Activated CD4-positive, alpha-beta T cell treated with anti-CD3 and anti-CD28 coated beads for 36 hours (primary cell): ENCODE results near the gene DIRAS1. TPM values are rescaled to one million over a fixed set of nuclear protein-coding genes. Genes with fewer than 3 reads are reported as not detected.
"Not testable (repeated sequence)": the region's sequence is repeated elsewhere in the genome, so short reads cannot be mapped to it uniquely, and the experiment has no call there.

ENCODE experiments used
- ATAC-seq: fragments of 200-7000 bp; cut with Tn5 transposase; one replicate; pipeline ENCODE4 v1.10.0; 2021; ENCODE audit warnings: mild to moderate bottlenecking, moderate library complexity
- CTCF ChIA-PET: fragments of 350-600 bp; sonication (Branson Sonifier 250); formaldehyde crosslinking; loops from one replicate; lab custom pipeline; 2021; ENCODE audit warnings: antibody characterized with exemption; lab: Charles Lee
- POLR2A ChIA-PET: fragments of 350-600 bp; sonication (Branson Sonifier 250); formaldehyde crosslinking; loops from one replicate; lab custom pipeline; 2021; ENCODE audit warnings: antibody characterized with exemption, inconsistent platforms; lab: Charles Lee
- DNase-seq: peaks from one replicate; pipeline ENCODE4 v3.0.0-alpha.2; 2020
- H3K27ac Mint-ChIP-seq: one replicate; pipeline ENCODE4 v1.8.0; 2021; ENCODE audit warnings: mixed read lengths
- H3K27me3 Mint-ChIP-seq: one replicate; pipeline ENCODE4 v1.8.0; 2021; ENCODE audit warnings: mixed read lengths
- H3K36me3 Mint-ChIP-seq: one replicate; pipeline ENCODE4 v1.8.0; 2021; ENCODE audit warnings: low read depth, mixed read lengths
- H3K4me1 Mint-ChIP-seq: one replicate; pipeline ENCODE4 v1.8.0; 2021; ENCODE audit warnings: mixed read lengths
- H3K4me3 Mint-ChIP-seq: one replicate; pipeline ENCODE4 v1.8.0; 2021; ENCODE audit warnings: mild to moderate bottlenecking, moderate library complexity, mixed read lengths
- H3K9me3 Mint-ChIP-seq: one replicate; pipeline ENCODE4 v1.8.0; 2021; ENCODE audit warnings: low read depth, mixed read lengths
- intact Hi-C, 2 experiments: fragments of 100-400 bp; cut with DNase I in 1 of 2; cut with micrococcal nuclease in 1 of 2; formaldehyde crosslinking; loops; one replicate each; pipeline versions ENCODE4 v1.14.2 to v1.15.1; 2022 to 2024; cut with DNase I, micrococcal nuclease
- total RNA-seq, 2 experiments: library from RNA; stranded (reverse); gene quantifications; one replicate each; pipeline ENCODE4 v1.2.3, GENCODE V29; 2021

DIRAS1 gene
- total RNA-seq, 2 experiments from 2014 or later = 0.21 to 0.33 TPM

DNA sequence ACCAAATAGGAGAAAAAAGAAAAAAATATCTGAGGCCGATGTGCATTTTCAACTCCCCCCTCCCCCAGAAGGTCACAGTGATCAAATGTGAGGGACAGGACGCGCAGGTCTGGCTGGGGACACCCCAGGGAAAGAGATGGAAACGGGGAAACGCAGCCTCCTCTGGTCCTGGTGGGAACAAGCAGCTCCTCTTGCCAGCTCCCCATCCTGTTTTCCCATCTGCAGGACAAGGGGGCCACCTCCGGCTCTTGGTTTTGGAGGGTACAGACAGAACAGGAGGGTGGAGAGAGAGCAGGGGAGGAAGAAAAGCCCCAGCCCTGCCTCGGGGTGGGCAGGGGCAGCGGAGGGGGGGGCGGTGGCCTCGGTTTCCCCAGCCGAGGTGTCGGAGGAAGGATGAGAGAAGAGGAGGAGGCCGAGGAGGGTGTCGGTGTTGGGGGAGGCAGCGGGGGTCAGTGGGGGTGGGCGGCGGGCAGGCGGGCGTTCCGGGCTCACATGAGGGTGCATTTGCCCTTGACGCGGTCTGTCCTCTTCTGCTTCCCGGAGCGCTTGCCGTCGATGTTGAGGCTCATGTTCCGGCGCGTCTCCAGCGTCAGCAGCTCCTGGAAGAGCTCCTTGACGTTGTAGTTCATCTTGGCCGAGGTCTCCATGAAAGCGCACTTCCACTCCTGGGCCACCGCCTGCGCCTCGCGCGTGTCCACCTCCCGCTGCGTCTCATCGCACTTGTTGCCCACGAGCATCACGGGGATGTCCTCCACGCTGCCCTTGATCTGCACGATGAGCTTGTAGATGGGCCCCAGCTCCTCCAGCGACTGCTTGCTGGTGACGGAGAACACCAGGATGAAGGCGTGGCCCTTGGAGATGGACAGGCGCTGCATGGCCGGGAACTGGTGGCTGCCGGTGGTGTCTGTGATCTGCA, 4.2 kb downstream of the DIRAS1 start:
- intact Hi-C loops = no loop called here
- Mint-ChIP-seq H3K4me3 (no peak overlapping the region), H3K9me3 (peaks cover 10% of the 10 kb centered on the region), H3K4me1 (peaks cover 3% of the 10 kb centered on the region), H3K36me3 (peaks cover 3% of the 10 kb centered on the region), H3K27ac (no peak overlapping the region), H3K27me3 (peaks cover 15% of the 10 kb centered on the region)
- ChIA-PET CTCF (no interaction called here), POLR2A (no interaction called here)
- ATAC-seq (no peak), DNase-seq (no peak)

DNA sequence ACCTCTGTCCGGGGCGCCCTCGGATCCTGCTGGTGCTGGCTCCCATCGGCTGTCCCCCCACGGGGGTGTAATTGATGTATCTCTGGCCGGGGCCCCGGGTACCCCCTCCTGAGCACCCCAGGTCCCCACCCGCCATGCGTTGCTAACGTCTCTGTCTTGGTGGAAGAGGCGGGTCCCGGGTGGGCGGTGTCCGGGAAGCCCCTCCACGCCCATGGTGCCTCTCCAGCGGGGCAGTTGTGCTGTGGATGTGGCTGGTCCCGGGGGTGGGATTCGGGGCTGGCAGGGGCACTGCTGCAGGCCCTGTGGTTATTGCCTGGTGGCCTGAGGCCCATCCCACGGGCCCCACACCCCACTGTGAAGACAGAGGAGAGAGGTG, 4.9 kb downstream of the DIRAS1 start:
- Mint-ChIP-seq H3K4me3 (no peak overlapping the region), H3K27me3 (peaks cover 10% of the 10 kb centered on the region), H3K27ac (no peak overlapping the region), H3K36me3 (peaks cover 3% of the 10 kb centered on the region), H3K9me3 (peaks cover 10% of the 10 kb centered on the region), H3K4me1 (peaks cover 3% of the 10 kb centered on the region)
- no peak for ATAC-seq
- intact Hi-C loops = no loop called here
- DNase-seq = no peak
- POLR2A ChIA-PET = no interaction called here
- CTCF ChIA-PET = no interaction called here

DNA sequence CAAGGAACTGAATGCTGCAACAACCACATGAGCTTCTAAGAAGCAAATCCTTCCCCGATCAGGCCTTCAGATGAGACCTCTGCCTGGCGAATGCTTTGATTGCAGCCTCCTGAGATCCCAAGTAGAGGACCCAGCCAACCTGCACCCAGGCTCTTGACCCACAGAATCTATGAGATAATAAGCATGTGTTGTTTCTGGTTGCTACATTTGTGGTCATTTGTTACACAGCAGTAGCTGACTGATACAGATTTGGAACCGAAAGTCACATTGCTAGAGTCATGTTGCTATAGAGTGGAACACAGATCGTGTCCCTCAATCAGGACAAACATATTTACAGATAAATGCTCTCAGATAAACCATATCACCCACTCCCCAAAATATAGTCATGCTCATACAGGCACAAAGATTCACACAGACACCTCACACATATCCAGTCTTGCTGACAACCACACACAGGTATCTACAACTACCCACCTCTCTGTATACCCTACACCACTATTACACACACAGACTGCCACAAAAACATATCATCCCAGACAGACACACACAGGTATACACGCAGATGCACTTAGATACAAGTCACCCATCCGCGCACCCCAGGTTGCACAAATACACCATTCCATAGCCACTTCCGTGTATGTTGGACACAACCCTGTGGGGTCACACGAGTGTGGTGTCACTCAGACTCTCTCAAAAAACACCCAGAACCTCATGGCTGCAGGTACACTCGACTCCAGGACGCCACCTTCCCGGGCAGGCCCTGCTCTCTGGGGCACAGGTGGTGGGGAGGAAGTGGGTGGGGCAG, 5.5 kb downstream of the DIRAS1 start:
- H3K9me3 Mint-ChIP-seq = peaks cover 10% of the 10 kb centered on the region
- peaks cover 10% of the 10 kb centered on the region for H3K27me3 Mint-ChIP-seq
- peaks cover 3% of the 10 kb centered on the region for H3K36me3 Mint-ChIP-seq
- CTCF ChIA-PET = no interaction called here
- intact Hi-C loops = no loop called here
- DNase-seq = no peak
- H3K27ac Mint-ChIP-seq = no peak overlapping the region
- no peak for ATAC-seq
- H3K4me1 Mint-ChIP-seq = peaks cover 5% of the 10 kb centered on the region
- no peak overlapping the region for H3K4me3 Mint-ChIP-seq
- POLR2A ChIA-PET = no interaction called here

DNA sequence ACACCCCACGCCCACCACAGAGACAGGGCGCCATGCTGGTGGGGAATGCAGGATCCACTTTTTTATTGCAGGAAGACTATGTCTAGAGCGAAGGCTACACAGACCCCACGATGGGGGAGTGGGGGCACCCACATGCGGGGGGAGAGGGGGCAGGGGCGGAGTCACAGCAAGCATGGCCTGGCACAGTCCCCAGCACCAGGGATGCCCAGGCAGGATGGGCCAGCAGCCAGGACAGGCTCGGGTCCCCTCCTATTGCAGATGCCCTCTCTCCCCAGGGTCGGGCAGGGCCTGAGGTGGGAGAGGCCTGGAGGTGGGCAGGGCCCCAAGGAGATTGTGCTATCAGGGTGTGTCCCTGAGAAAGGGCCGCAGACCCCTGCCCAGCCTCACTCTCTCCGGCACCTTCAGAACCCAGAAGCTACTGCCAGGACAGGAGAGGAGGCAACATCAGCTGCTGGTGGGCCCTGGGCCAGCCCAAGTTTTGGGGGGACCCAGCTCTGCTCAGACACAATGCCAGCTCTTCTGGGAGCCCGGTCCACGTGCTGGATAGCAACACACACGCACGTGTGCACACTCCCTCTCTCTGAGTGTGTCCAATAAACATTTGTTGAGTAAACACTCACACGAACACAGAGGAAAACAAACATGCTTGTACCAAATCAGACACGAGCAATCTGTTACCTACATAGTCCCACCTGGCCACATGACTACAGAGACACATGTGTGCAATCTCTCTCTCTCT, 6.5 kb downstream of the DIRAS1 start:
- intact Hi-C loops = no loop called here
- peaks cover 7% of the 10 kb centered on the region for H3K27me3 Mint-ChIP-seq
- H3K9me3 Mint-ChIP-seq = peaks cover 10% of the 10 kb centered on the region
- H3K36me3 Mint-ChIP-seq = peaks cover 3% of the 10 kb centered on the region
- POLR2A ChIA-PET = no interaction called here
- no peak for DNase-seq
- CTCF ChIA-PET = interaction anchor here (0.5 kb wide), 1 partner anchor 44 kb away, joined by 3 read pairs; no protein-coding TSS in a partner anchor
- H3K27ac Mint-ChIP-seq = no peak overlapping the region
- ATAC-seq = no peak
- no peak overlapping the region for H3K4me3 Mint-ChIP-seq
- H3K4me1 Mint-ChIP-seq = peaks cover 3% of the 10 kb centered on the region

DNA sequence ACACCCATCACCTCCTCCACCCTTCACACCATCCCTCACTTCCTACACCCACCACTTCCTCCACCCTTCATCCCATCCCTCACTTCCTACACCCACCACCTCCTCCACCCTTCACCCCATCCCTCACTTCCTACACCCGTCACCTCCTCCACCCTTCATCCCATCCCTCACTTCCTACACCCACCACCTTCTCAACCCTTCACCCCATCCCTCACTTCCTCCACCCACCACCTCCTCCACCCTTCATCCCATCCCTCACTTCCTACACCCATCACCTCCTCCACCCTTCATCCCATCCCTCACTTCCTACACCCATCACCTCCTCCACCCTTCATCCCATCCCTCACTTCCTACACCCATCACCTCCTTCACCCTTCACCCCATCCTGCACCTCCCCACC, 7.1 kb downstream of the DIRAS1 start:
- not testable (repeated sequence) for H3K27ac Mint-ChIP-seq

DNA sequence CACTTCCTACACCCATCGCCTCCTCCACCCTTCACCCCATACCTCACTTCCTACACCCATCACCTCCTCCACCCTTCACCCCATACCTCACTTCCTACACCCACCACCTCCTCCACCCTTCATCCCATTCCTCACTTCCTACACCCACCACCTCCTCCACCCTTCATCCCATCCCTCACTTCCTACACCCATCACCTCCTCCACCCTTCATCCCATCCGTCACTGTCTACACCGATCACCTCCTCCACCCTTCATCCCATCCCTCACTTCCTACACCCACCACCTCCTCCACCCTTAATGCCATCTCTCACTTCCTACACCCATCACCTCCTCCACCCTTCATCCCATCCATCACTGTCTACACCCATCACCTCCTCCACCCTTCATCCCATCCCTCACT, 8.0 kb downstream of the DIRAS1 start:
- H3K9me3 Mint-ChIP-seq = peaks cover 10% of the 10 kb centered on the region
- H3K36me3 Mint-ChIP-seq, POLR2A ChIA-PET, H3K4me3 Mint-ChIP-seq, H3K4me1 Mint-ChIP-seq, H3K27ac Mint-ChIP-seq, ATAC-seq, DNase-seq, intact Hi-C loops, H3K27me3 Mint-ChIP-seq: not testable (repeated sequence)
- CTCF ChIA-PET = interaction anchor here (0.6 kb wide), 1 partner anchor 401 kb away, joined by 3 read pairs; no protein-coding TSS in a partner anchor

More for the DNA sequence above, 7.1 kb downstream of the DIRAS1 start:
- H3K9me3 Mint-ChIP-seq = peaks cover 10% of the 10 kb centered on the region
- H3K4me3 Mint-ChIP-seq, intact Hi-C loops, ATAC-seq, POLR2A ChIA-PET, CTCF ChIA-PET, H3K36me3 Mint-ChIP-seq, H3K4me1 Mint-ChIP-seq, H3K27me3 Mint-ChIP-seq, DNase-seq: not testable (repeated sequence)

DNA sequence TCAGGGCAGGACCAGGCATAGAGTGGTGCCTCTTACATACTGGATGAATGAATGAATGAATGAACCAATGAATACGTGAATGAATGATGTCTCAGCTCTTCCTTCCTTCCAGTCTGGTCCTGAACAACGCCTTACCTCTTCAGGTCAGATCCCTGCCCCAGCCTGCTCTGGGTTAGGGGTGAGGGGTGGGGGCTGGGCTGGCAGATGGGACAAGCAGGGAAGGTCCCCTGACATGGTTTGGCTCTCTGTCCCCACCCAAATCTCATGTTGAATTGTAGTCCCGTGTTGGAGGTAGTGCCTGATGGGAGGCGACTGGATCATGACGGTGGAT, 9.3 kb downstream of the DIRAS1 start:
- Mint-ChIP-seq H3K4me1 (peaks cover 2% of the 10 kb centered on the region), H3K27ac (no peak overlapping the region), H3K36me3 (peaks cover 3% of the 10 kb centered on the region), H3K4me3 (no peak overlapping the region), H3K9me3 (peaks cover 10% of the 10 kb centered on the region), H3K27me3 (peaks cover 3% of the 10 kb centered on the region)
- intact Hi-C loops = no loop called here
- ChIA-PET CTCF (no interaction called here), POLR2A (no interaction called here)
- ATAC-seq (no peak), DNase-seq (no peak)

- Mint-ChIP-seq H3K36me3 (peaks cover 3% of the 10 kb centered on the region), H3K27ac (no peak overlapping the region), H3K9me3 (peaks cover 10% of the 10 kb centered on the region), H3K4me1 (peaks cover 2% of the 10 kb centered on the region), H3K4me3 (no peak overlapping the region), H3K27me3 (peaks cover 3% of the 10 kb centered on the region)
- intact Hi-C loops = no loop called here
- POLR2A ChIA-PET = no interaction called here
- ATAC-seq (no peak), DNase-seq (no peak)
- CTCF ChIA-PET = no interaction called here
Observed at GRCh38 chr19:2711172-2711874, 9.8 kb downstream of the DIRAS1 start.

DNA sequence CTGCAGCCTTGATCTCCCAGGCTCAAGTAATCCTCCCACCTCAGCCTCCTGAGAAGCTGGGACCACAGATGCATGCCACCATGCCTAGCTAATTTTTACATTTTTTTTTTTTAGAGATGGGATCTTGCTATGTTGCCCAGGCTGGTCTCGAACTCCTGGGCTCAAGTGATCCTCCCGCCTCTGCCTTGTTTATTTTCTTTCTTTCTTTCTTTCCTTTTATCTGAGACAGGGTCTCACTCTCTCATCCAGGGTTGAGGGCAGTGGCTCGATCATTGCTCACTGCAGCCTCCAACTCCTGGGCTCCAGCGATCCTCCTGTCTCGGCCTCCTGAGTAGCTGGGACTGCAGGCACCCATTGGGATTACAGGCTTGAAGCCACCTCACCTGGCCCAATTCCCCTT, 14.9 kb downstream of the DIRAS1 start:
- CTCF ChIA-PET = interaction anchor here (1.1 kb wide), 1 partner anchor 236 kb away, joined by 3 read pairs; no protein-coding TSS in a partner anchor
- ATAC-seq (no peak), DNase-seq (no peak)
- POLR2A ChIA-PET = no interaction called here
- H3K4me3 Mint-ChIP-seq = no peak overlapping the region
- no peaks in the 10 kb centered on the region for H3K9me3 Mint-ChIP-seq
- no peaks in the 10 kb centered on the region for H3K36me3 Mint-ChIP-seq
- no peaks in the 10 kb centered on the region for H3K27me3 Mint-ChIP-seq
- intact Hi-C loops = no loop called here
- H3K27ac Mint-ChIP-seq = no peak overlapping the region
- peaks cover 4% of the 10 kb centered on the region for H3K4me1 Mint-ChIP-seq

DNA sequence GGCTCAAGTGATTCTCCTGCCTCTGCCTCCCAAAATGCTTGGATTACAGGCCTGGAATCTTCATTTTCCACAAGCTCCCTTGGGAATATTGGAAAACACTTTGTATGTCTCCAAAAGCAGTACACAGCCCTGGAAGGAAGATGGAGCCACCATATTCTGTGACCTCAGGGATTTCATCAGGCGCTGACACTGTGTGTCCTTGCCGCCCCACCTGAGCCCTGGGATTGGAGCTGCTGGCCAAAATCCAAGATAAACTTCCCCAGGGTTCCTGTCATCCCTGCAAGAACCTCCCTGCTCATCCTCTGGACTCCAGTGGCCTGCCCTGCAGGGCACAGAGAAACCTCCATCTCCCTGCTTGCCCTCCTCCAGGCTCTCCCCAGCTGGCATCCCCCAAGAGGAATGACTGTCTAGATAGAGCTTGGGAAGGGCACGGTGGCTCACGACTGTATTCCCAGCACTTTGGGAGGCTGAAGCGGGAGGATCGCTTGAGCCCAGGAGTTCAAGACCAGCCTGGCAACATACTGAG, 17.4 kb downstream of the DIRAS1 start:
- intact Hi-C loops = loop anchor here in 1 of 2 experiments (2.0 kb wide), 1 partner anchor 581 kb away; no protein-coding TSS in a partner anchor
- H3K27me3 Mint-ChIP-seq = no peaks in the 10 kb centered on the region
- H3K4me1 Mint-ChIP-seq = peaks cover 21% of the 10 kb centered on the region
- ChIA-PET POLR2A (no interaction called here), CTCF (interaction anchor here (1.3 to 3.1 kb wide), 2 partner anchors 46 to 55 kb away, joined by 4 to 15 read pairs; no protein-coding TSS in a partner anchor)
- DNase-seq = no peak
- no peak overlapping the region for H3K27ac Mint-ChIP-seq
- no peaks in the 10 kb centered on the region for H3K9me3 Mint-ChIP-seq
- no peak overlapping the region for H3K4me3 Mint-ChIP-seq
- ATAC-seq = no peak
- no peaks in the 10 kb centered on the region for H3K36me3 Mint-ChIP-seq
